Stimulated activated CD8-positive, alpha-beta memory T cell treated with anti-CD3 and anti-CD28 coated beads, Interleukin-12 subunit alpha, Interleukin-12 subunit beta, amount 100 ng/mL, for 24 hours (primary cell): ENCODE data around the gene PCDH15.
"Not testable (repeated sequence)": the region's sequence is repeated elsewhere in the genome, so short reads cannot be mapped to it uniquely, and the experiment has no call there.

Source experiments
- DNase-seq: peaks from one replicate; pipeline ENCODE4 v3.0.0-alpha.2; 2020; ENCODE audit errors: extremely low read depth

PCDH15 gene

DNA sequence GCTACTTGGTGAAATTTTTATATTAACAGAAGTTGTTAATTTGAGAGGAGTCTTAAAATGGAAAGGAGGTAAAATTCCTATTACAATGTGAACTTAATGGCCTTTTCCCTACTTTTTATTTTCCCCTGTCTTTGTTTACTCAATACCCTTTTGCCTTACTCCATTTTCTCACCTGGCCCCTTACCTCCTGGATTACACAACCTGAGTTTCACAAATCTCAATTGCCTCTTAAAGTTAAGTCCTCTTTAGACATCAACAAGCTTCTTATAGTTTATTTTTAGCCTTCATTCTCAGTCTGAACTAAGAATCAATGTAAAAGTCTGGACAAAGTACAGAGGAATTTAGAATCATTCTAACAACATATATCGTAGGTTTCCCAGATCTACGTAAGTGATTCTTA lies 247.0 kb downstream of the PCDH15 start:
- DNase-seq = no peak

DNA sequence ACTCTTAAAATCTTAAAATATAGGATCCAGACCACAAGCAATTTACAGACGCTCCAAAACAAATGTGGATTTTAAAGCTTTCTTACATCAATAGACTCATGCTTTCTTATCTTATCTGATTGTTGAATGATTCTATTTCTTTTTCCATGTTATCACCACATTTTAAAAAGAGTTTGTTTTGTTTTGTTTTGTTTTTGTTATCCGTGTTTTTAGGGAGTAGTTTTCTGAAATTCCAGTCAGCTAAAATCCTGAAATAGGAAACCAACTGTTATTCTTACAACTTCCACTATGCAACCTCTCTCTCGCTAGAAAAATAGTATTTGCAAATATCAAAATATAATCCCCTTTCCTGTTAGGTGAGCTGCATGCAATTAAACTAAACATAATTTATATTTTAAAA lies 251.0 kb downstream of the PCDH15 start:
- no peak for DNase-seq

DNA sequence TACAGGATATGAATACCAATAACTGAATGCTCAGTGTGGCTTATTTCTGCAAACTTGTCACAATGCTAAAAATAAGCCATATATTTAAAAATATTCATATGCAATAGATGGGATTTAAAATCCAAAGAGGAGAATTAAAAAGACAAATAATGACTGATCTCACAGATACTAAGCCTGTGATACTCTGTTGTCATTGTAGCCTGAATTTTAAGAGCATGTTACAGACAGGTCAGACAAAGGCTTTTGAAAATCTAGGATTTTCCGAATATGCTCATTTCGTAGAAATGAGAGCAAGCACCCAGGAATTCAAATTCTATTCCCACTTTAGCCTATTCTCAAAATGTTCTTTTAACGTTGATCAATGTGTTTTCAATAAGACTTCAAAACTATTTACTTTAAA lies 269.7 kb downstream of the PCDH15 start:
- DNase-seq = no peak

DNA sequence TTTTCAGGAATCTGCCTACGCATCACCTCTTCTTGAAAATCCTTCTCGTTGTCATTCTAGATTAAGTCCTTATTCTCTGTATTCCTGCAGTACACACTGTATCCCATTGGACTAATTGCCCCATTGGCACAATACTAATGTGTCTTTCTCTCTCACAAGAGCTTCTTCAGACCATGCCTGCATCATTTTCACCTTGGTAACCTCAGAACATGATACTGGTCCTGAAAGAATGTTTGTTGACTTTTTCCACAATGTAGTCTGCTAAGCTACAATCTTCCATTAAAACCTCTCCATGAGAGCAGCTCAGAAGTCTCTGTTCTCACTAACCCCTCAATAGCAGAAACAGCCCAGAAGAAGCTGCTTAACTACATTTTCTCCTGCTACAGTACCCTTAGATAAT lies 270.7 kb downstream of the PCDH15 start:
- no peak for DNase-seq

DNA sequence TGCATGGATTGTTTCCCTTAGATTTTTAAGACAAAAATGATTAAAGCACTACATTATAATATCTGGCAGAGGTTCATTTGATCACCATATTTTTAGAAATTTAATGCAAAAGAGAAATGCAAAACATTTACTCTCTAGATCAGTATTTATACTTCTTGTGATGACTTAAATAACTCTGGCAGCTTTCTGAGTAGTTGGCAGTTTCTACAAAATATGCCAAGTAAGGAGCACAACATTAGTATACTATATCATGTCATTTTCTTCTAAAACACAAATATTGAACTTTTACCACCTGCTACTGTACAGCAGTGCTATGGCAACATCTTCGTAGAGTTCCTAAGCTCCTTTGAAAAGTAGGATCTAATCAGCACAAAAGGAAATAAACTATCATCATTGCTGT lies 275.2 kb downstream of the PCDH15 start:
- no peak for DNase-seq

DNA sequence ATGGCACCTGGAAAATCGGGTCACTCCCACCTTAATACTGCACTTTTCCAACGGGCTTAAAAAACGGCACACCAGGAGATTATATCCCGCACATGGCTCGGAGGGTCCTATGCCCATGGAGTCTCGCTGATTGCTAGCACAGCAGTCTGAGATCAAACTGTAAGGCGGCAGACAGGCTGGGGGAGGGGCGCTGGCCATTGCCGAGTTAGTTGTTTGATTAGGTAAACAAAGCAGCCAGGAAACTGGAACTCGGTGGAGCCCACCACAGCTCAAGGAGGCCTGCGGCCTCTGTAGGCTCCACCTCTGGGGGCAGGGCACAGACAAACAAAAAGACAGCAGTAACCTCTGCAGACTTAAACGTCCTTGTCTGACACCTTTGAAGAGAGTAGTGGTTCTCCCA lies 285.8 kb downstream of the PCDH15 start:
- DNase-seq = not testable (repeated sequence)

DNA sequence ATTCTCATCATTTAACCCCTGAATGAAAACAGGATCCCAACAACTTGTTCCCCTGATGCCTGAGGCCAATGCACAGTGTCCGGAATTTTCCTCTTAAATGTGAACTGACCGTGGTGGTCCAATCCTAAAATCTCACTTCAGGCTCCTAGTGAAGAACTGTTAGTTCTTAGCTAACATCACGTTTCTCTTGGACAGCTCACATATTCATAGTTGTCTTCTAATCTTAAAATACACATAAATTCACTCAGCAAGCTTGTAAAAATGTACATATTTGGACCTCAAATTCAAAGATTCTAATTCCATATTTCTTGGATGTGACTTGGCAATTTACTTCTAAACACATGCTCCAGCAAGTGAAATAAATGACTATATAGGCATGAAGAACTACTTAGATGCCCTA lies 297.2 kb downstream of the PCDH15 start:
- DNase-seq = no peak

DNA sequence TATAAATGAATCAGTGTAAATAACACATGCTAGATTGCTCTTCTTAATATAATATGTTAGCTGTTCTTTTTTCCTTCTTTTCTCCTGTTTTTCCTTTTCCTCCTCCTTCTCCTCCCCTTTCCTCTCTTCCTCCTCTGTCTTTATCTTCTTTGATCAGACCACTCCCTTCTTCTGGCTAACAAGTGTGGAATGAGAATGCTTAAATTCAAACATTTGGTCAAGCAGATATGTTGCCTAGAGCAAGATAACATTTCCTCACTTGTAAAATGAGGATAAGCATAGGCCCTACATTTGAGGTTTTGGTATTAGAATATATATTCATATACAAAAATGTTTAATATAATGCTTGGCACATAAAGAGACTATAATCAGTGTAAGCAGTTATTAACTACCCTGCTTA lies 299.1 kb downstream of the PCDH15 start:
- DNase-seq = no peak

DNA sequence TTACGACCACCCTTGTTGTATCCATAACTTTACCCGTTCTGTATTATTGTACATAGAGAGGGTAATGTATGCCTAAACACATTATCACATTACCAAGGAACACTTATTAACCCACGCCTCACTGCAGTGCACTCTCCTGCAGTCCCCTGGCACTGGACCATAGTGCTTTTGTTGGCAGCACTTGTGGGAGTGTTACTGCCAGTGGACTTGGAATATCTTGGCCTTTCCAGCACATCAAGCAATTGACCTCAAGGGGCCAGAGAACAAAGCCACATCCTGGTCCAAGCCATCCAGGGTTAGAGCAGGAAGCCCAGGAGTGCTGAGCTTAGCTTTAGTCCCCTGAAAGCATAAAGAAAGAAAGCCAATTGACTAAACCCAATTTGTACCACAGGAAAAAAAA lies 304.2 kb downstream of the PCDH15 start:
- DNase-seq = no peak

DNA sequence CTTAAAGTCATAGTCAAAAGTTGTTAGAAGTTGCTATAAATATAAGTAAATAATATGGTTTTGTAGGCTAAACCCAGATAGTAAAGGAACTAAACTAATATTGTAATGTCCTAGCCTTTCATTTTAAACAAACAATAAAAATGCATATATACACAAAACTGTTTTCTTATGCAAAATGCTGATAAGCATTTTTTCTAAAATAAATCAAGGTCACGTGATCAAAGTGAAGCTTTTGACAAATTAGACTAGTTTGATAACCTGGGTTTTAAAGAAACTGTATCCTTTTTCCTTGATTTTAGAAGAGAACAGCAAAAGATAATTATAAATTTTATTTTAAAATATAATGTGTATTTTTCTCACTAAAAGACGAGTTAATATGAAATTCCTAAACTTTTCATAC lies 313.3 kb downstream of the PCDH15 start:
- DNase-seq = no peak

DNA sequence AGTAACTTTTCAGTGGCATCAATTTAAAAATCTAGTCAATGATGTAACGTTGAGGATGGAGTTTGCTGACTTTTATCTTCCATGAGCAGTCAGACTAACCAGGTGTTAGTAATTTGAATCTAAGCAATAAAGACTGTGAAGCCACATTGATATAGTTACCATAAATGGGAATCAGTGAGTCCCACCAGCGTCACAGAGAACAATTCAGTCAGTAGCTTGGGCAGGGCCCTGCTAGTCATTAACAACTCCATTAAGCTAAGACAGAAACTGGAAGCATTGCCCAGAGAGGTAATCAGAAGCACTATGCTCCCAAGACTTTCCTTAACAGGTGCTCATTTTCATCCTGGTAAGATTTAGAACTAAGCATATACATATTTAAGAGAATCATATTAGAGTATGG lies 315.1 kb downstream of the PCDH15 start:
- no peak for DNase-seq

DNA sequence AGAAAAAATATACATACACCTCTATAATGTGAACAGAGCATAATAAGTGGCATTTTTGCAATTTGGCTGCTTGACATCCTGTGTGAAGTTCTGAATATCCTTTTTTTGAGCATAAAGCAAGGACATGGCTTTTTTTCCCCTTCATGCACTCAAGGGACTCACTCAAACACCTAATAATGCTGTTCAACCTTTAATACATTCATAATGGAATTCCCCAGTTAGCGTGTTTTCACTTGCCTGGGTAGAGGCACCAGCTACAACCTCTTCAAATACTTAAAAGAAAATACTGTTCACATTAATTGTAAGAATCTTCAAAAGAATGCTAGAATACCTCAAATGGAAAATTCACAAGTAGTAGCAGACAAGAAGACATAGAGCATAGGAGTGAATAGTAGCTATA lies 316.8 kb downstream of the PCDH15 start:
- no peak for DNase-seq

DNA sequence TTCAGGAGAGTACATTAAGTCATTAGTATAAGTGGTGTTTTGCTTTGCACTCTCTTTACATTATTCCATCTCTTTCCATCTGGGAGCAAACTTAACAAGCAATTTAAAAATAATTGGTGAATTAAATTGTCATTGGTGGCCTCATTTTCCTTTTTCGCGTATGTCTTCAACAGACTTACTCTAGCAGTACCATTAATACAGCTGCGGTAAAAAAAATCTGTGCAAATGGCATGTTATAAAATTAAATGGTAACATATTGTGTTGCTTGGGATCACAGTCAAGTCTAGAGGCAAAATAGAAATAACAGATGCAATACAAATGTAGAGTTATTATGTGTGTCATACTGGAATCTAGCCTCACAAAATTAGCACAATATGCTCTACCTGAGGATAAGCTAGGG lies 322.4 kb downstream of the PCDH15 start:
- DNase-seq = no peak

DNA sequence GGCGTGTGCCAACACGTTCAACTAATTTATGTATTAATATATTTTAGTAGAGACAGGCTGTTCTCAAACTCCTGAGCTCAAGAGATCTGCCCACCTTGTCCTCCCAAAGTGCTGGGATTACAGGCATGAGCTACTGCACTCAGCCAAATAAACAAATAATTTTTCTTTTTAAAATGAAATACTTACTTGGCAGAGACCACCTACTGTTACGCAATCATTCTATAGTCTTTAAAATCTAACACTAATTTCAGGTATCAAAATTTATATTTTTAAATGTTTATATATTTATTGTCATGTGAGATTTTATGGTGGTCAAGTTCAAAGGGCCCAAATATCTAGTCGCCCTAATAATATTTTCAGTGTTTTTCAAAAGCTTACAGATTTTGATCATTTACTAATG lies 323.3 kb downstream of the PCDH15 start:
- DNase-seq = no peak

DNA sequence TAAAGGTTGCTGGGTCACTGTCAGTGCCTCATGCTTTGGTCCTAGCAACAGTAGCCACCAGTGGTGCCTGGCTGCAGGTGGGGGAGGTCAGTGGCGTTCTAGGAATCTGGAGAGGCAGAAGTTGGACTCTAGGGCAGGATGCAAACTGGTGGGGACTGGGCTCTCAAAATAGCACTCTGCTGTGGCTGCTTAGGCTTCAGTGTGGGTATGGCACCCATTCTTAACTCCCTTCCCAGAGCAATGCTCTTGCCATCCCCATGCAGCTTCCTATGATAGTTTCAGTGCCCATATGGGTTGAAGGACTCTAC lies 330.8 kb downstream of the PCDH15 start:
- no peak for DNase-seq

DNA sequence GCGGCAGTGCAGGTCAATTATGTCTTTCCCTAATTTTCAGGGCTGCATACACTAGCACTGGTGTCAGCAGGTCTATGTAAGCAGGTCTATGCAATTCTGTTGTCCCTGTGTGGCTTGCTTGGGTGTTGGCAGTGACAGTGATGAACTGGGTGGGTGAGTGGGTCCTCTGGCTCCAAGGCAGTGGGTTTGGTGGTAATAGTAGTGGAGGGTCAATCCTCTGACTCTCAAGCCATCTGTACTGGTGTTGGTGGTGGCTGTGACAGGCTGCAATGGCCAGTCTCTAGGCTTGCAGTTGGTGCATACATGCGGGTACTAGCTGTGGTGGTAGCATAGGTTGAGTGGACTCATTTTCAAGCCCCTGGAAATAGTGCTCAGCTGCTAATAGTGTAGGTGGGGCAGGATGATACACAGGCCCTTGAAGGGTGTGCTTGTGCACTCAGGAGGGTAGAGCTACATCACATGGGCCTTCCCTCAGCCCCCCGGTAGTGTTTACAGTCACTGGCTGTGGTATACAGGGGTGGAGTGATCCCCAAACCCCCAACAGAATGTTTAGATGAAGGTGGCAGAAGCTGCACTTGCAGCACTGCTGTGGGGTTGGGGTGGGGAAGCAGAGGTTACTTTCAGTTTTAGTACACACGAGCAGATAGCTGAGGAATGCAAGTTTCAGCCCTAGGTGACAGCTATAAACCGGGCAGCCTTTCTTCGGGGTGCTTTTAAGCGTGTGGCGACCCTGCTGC lies 331.3 kb downstream of the PCDH15 start:
- DNase-seq = no peak

DNA sequence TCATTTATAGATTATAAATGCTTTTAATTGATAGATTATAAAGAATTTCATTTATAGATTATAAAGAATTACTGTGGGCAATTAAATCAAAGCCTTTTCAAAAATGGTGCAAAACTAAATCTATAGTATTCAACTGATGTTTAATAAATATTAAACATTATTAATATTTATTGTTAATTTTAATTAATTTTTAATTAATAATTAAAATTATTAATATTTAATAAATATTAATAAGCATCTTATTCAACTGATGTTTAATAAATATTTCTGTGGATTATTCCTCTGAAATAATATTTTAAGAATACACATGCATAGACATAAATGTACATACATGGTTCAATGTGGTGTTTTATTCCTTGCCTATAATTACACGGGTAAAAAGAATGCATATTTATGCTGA lies 346.8 kb downstream of the PCDH15 start:
- no peak for DNase-seq

DNA sequence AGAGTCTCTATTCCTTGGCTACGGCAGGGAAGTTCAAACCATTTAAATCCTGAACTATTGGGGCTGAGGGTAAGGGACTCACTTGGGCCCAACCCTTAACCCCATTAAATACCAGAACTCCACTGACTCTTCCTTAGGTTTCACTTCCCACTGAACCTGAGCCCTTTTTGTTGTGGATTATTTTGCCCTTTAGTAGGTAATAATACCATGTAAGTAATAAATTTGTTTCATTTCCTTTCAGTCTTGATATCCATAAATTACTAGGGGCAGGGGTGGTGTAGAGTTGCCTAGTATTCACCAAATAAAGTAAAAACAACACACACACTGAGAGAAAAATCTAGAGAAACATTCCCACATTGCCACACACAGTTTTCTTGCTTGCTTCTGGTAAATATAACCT lies 352.0 kb downstream of the PCDH15 start:
- DNase-seq = no peak

DNA sequence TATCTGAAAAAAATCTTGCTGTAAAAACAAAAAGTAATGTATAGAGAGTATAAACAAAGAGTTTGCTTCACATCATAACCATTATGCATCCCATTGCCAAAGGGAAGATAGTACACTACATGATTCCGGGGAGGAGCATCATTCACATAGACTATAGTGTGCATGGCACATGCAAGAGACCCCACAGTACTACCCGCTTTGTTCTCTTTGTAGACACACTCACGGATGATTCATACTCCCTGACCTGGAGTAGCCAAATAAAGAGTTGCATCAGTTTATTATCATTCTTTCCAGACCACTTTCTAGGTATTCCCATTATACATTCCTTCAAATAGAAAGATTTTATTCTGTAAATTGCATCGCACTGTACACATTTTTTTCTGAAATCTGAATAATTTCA lies 356.9 kb downstream of the PCDH15 start:
- no peak for DNase-seq

DNA sequence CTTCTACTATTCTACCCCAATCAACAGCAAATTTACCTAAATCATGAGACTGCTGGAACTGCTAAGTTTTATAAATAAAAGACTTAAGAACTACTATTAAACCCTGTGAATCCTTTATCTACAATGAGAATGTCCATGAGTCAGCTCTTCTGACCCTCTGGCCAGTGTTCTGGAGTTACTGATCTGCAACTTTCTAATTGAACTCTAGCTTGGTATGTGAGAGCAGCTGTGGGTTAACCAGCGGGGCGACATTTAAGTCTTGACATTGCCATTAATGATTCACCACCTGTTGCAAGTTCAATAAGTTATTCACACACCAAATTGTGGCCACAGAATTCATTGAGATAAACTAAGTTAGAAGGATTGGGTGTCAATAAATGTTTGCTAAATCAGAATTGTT lies 359.8 kb downstream of the PCDH15 start:
- DNase-seq = no peak

DNA sequence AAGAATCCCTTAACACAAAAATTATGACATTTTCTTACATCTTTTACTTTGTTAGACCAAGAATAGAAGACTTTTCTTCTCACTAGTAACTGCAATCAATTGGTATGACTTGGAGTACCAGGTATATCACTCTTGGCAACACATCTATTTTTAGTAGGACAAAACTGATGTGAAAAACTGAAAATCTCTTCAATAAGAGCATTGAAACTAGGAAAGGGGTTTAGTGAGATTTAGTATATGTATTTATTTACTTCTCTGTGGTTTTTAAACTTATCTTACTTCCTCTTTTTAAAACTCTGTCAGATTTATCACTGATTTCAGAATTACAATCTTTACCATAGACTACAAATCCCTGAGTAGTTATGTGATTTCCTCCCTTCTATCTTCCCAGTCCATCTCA lies 366.2 kb downstream of the PCDH15 start:
- no peak for DNase-seq

DNA sequence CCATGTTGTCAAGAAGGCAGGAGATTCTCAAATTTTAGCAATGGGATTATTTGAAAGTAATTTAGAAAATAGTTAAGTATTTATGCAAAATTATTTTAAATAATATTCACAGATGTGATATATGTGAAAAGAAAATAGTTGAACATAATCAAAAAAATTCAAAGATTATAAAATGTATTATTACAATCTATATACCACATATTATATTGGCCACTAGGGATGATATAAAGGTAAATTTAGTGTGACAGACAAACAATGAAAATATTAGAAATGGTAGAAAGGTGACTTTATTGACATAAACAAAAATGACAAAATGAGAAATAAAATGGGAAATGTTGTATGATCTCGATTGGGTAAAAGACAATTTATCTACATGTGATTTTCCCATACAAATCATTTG lies 385.5 kb downstream of the PCDH15 start:
- DNase-seq = no peak

DNA sequence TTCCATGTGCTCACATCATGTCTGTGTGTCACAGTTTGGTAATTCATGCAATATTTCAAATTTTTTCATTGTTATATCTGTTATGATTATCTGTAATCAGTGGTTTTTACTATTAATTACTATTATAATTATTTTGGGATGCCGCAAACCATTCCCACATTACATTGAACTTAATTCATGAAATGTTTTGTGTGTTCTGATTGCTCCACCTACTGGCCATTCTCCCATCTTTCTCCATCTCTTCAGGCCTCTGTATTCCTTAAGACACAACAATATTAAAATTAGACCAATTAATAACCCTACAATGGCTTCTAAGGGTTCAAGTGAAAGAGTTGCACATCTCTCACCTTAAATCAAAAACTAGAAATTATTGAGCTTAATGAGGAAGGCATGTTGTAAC lies 398.5 kb downstream of the PCDH15 start:
- no peak for DNase-seq

DNA sequence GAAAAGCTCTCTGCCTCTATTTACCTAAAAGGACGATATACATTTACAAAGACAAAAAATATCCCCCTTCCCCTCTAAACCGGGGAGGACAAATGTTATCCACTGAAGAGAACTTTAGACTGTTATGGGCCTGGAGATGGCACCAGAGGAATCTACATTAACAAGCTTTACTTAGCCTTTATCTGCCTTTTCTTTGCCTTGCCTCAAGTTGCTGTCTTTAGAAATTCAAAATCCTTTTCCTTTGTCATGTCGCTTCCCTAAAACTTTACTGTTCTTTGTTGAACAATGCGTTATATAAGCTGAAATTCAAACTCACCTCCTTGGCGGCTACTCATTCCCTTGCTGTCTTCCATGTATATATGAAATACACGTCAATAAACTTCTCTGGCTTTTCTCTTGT lies 405.0 kb downstream of the PCDH15 start:
- DNase-seq = no peak

DNA sequence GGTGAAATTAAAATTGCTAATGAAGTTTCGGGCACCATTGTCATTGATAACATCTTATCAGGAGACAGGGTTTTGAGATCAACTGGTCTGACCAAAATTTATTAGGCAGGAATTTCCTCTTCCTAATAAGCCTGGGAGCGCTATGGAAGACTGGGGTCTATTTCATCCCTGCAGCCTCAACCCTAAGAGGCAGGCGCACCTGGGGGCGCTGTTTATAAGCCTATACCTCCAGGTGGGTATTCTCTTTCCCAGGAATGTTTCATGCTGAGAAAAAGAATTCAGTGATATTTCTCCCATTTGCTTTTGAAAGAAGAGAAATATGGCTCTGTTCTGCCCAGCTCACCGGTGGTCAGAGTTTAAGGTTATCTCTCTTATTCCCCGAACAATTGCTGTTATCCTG lies 406.4 kb downstream of the PCDH15 start:
- not testable (repeated sequence) for DNase-seq
